ENCODE data around the gene ESPL1. TPM values are rescaled to one million over a fixed set of nuclear protein-coding genes. Genes with fewer than 3 reads are reported as not detected.

The ESPL1 gene
- total RNA-seq, 4 donors from 2014 or later: 0.13 to 2.3 (median 0.64) TPM

GRCh38 chr12:53300187-53300586, 32.1 kb downstream of the ESPL1 start:
- Histone ChIP-seq H3K9me3 (no peaks in the 10 kb centered on the region), H3K27ac (peak overlapping the region in 3 of 4 donors; percentile 77 to 81 (median 81)), H3K4me3 (peak overlapping the region; percentile 51 to 83), H3K36me3 (peaks cover 0 to 54% of the 10 kb centered on the region in 2 donors), H3K27me3 (no peaks in the 10 kb centered on the region), H3K4me1 (peaks cover 4 to 77% (median 33%) of the 10 kb centered on the region in 3 donors)
- ATAC-seq: no peak
- TF ChIP-seq EP300 (IDR thresholded peaks at IDR 0.05) (no peak), POLR2AphosphoS5 (IDR thresholded peaks at IDR 0.05) (no peak), POLR2A (IDR thresholded peaks at IDR 0.05) (no peak)
- TF ChIP-seq, protein P1, sequence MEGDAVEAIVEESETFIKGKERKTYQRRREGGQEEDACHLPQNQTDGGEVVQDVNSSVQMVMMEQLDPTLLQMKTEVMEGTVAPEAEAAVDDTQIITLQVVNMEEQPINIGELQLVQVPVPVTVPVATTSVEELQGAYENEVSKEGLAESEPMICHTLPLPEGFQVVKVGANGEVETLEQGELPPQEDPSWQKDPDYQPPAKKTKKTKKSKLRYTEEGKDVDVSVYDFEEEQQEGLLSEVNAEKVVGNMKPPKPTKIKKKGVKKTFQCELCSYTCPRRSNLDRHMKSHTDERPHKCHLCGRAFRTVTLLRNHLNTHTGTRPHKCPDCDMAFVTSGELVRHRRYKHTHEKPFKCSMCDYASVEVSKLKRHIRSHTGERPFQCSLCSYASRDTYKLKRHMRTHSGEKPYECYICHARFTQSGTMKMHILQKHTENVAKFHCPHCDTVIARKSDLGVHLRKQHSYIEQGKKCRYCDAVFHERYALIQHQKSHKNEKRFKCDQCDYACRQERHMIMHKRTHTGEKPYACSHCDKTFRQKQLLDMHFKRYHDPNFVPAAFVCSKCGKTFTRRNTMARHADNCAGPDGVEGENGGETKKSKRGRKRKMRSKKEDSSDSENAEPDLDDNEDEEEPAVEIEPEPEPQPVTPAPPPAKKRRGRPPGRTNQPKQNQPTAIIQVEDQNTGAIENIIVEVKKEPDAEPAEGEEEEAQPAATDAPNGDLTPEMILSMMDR (IDR thresholded peaks at IDR 0.05): no peak
- 0 to 3% methylated on average over 5 to 9 of the region's 12 CpGs for WGBS, 2 donors (ENCODE audit: low coverage in 1 of 2)

DNA sequence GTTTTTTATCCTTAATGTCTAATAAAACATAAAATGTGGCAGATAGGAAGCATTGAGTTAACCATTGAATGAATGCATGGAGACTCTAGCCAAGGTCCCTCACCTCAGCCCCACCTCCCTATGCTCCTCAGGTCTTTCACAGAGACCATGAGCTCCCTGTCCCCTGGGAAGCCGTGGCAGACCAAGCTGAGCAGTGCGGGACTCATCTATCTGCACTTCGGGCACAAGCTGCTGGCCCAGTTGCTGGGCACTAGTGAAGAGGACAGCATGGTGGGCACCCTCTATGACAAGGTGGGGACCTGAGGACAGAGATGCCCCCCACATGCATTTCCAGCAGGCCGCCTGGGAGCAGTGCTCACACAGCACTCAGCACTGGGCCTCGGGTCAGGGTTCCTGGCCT, 34.8 kb downstream of the ESPL1 start:
- Histone ChIP-seq H3K27me3 (no peaks in the 10 kb centered on the region), H3K9me3 (no peaks in the 10 kb centered on the region), H3K36me3 (peaks cover 0 to 77% of the 10 kb centered on the region in 2 donors), H3K4me3 (no peak overlapping the region), H3K4me1 (peaks cover 0 to 55% (median 18%) of the 10 kb centered on the region in 3 donors), H3K27ac (no peak overlapping the region)
- WGBS, 2 donors (ENCODE audit: low coverage in 1 of 2): 100% methylated on average over 1 of the region's 5 CpGs; no CpG with 5 or more reads in 1 of the 2 donors
- no peak for ATAC-seq
- no peak for TF ChIP-seq EP300 (IDR thresholded peaks at IDR 0.05)
- no peak for TF ChIP-seq POLR2A (IDR thresholded peaks at IDR 0.05)
- TF ChIP-seq POLR2AphosphoS5 (IDR thresholded peaks at IDR 0.05): no peak
- TF ChIP-seq, protein P1 (IDR thresholded peaks at IDR 0.05): no peak

- no peaks in the 10 kb centered on the region for H3K9me3 ChIP-seq
- TF ChIP-seq POLR2A (IDR thresholded peaks at IDR 0.05) (no peak), POLR2AphosphoS5 (IDR thresholded peaks at IDR 0.05) (no peak), EP300 (IDR thresholded peaks at IDR 0.05) (no peak)
- TF ChIP-seq, protein P1 (IDR thresholded peaks at IDR 0.05): no peak
- H3K36me3 ChIP-seq: peaks cover 0 to 97% of the 10 kb centered on the region in 2 donors
- WGBS, 2 donors (ENCODE audit: low coverage in 1 of 2): 70 to 90% methylated on average over 2 of the region's 10 CpGs
- no peak for ATAC-seq
- no peak overlapping the region for H3K27ac ChIP-seq
- no peaks in the 10 kb centered on the region for H3K27me3 ChIP-seq
- H3K4me3 ChIP-seq: no peak overlapping the region
- H3K4me1 ChIP-seq: peaks cover 0 to 17% (median 0%) of the 10 kb centered on the region in 3 donors
Measured at GRCh38 chr12:53306826-53307225, 38.7 kb downstream of the ESPL1 start.

DNA sequence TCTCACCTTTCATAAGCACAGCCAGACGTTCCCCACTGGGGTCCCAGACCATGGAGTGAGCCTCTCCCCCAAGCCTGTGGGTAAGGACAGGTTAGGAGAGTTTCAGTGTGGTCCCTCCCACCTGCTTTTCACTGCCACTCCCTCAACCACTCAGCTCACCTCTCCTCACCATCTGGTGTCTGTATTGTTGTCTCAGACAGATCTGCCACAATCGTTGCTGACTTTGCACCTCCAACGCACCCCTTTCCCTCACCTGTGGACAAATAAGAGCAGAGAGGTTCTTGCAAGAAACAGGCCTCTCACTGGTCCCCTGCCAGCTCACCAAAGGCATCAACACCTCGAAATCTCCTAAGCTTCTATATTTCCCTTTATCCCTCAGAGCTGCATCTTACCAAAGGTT, 40.2 kb downstream of the ESPL1 start:
- peaks cover 0 to 91% of the 10 kb centered on the region in 2 donors for H3K36me3 ChIP-seq
- 54 to 75% methylated on average over 2 of the region's 4 CpGs for WGBS, 2 donors (ENCODE audit: low coverage in 1 of 2)
- peaks cover 0 to 3% (median 0%) of the 10 kb centered on the region in 3 donors for H3K4me1 ChIP-seq
- no peak overlapping the region for H3K4me3 ChIP-seq
- no peaks in the 10 kb centered on the region for H3K9me3 ChIP-seq
- peak overlapping the region in 1 of 4 donors; percentile 14 for H3K27ac ChIP-seq
- no peak for ATAC-seq
- H3K27me3 ChIP-seq: no peaks in the 10 kb centered on the region
- TF ChIP-seq POLR2A (IDR thresholded peaks at IDR 0.05) (no peak), POLR2AphosphoS5 (IDR thresholded peaks at IDR 0.05) (no peak), EP300 (IDR thresholded peaks at IDR 0.05) (no peak)
- TF ChIP-seq, protein P1 (IDR thresholded peaks at IDR 0.05): no peak

GRCh38 chr12:53313996-53314395, 45.9 kb downstream of the ESPL1 start:
- peaks cover 0 to 90% of the 10 kb centered on the region in 2 donors for H3K36me3 ChIP-seq
- no peaks in the 10 kb centered on the region for H3K27me3 ChIP-seq

More at GRCh38 chr12:53313996-53314395, 45.9 kb downstream of the ESPL1 start:
- no peak for ATAC-seq
- 86 to 100% methylated on average over 1 of the region's 3 CpGs for WGBS, 2 donors (ENCODE audit: low coverage in 1 of 2)
- Histone ChIP-seq H3K4me3 (no peak overlapping the region), H3K9me3 (no peaks in the 10 kb centered on the region), H3K27ac (no peak overlapping the region), H3K4me1 (peaks cover 0 to 12% (median 0%) of the 10 kb centered on the region in 3 donors)
- TF ChIP-seq EP300 (IDR thresholded peaks at IDR 0.05) (no peak), POLR2AphosphoS5 (IDR thresholded peaks at IDR 0.05) (no peak), POLR2A (IDR thresholded peaks at IDR 0.05) (no peak)
- TF ChIP-seq, protein P1 (IDR thresholded peaks at IDR 0.05): no peak

Data from gastroesophageal sphincter (tissue), 4 donors.